ENCODE measurements around the gene MC5R.

GRCh38 chr18:13874558-13874957, 50.6 kb downstream of the MC5R start:
- TF ChIP-seq EP300 (IDR thresholded peaks at IDR 0.05) (no peak), POLR2A (IDR thresholded peaks at IDR 0.05) (no peak)
